Measurements from ENCODE around the gene GKN1.

- no peak for TF ChIP-seq CTCF (IDR thresholded peaks at IDR 0.05)
- TF ChIP-seq POLR2A (IDR thresholded peaks at IDR 0.05), result no peak
Measured at GRCh38 chr2:68992933-68993332, 18.5 kb downstream of the GKN1 start.
